Measurements from ENCODE around the gene PYM1.
"Not testable (repeated sequence)": the region's sequence is repeated elsewhere in the genome, so short reads cannot be mapped to it uniquely, and the experiment has no call there.

The PYM1 gene

GRCh38 chr12:55940065-55940732, 12.5 kb upstream of the PYM1 start:
- DNase-seq (ENCODE audit: low read depth, low spot score) = peak; percentile 84

GRCh38 chr12:55938826-55939501, 11.3 kb upstream of the PYM1 start:
- DNase-seq (ENCODE audit: low read depth, low spot score) = no peak

GRCh38 chr12:55937981-55938380, 10.3 kb upstream of the PYM1 start:
- DNase-seq (ENCODE audit: low read depth, low spot score) = no peak

DNA sequence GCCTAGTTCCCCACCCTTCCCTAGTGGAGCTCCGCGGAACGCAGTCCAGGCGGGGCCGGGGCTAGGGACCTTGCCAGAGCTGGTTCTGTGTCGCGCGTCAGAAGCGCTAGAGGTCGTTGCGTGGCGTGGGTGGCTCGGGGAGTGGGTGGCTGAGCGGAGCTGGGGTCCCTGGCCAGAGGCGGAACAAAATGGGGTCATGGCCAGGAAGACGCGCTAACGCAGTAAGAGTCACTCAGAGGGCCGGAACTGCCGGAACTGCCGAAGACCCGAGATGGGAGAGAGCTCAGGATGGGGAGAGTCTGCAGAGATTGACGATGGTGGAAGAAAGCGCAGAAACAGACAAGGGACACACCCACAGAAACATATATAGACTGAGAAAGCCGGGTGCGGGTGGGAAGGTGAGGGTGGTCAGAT, 8.1 kb upstream of the PYM1 start:
- DNase-seq (ENCODE audit: low read depth, low spot score) = no peak

- DNase-seq (ENCODE audit: low read depth, low spot score) = no peak
These were observed 7.1 kb upstream of the PYM1 start for GRCh38 chr12:55934773-55935172.

DNA sequence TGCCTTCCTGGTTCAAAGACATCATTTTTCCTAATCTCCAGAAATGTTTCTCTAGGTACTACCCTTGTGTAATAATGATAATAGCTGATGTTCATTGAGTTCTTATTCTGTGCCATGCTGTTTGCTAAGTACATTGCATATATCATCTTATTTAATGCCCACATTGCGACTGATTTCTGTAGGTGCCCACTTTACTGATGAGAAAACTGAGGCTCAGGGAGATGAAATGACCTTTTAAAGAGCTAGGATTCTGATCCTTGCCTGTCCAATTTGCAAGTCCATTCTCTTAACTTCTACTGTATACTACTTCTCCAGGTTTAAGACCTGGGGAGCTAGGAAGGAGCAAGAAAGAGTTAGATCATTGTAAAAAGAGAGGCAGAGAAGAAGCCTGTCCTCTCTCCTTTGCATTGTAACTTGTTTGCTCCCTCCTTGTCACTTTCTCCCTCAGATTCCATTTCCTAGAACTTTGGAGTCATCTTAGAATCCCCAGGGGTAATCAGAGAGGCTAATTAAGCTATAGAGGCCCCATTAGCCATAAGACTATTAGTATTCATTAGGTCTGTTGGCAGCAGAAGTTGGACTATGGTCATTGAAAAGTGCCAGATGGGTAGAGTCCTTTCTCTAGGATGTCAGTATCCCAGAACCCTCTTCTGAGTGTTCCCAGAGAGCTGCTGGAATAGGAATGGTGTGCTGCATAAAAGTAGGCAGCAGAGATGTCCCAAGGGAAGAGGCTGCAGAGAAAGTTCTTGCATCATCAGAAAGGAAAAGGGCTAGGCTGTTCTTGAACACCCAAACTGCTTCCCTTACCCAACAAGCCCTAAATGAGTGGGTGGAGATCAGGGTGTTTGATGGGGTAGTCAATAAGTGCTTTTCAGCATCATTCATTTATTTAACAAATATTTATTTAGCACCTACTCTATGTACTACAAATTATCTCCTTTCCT, 6.4 kb upstream of the PYM1 start:
- DNase-seq (ENCODE audit: low read depth, low spot score) = no peak

- no peak for DNase-seq (ENCODE audit: low read depth, low spot score)
These were observed 5.6 kb upstream of the PYM1 start for GRCh38 chr12:55933169-55933798.

GRCh38 chr12:55932551-55932910, 4.8 kb upstream of the PYM1 start:
- no peak for DNase-seq (ENCODE audit: low read depth, low spot score)

DNA sequence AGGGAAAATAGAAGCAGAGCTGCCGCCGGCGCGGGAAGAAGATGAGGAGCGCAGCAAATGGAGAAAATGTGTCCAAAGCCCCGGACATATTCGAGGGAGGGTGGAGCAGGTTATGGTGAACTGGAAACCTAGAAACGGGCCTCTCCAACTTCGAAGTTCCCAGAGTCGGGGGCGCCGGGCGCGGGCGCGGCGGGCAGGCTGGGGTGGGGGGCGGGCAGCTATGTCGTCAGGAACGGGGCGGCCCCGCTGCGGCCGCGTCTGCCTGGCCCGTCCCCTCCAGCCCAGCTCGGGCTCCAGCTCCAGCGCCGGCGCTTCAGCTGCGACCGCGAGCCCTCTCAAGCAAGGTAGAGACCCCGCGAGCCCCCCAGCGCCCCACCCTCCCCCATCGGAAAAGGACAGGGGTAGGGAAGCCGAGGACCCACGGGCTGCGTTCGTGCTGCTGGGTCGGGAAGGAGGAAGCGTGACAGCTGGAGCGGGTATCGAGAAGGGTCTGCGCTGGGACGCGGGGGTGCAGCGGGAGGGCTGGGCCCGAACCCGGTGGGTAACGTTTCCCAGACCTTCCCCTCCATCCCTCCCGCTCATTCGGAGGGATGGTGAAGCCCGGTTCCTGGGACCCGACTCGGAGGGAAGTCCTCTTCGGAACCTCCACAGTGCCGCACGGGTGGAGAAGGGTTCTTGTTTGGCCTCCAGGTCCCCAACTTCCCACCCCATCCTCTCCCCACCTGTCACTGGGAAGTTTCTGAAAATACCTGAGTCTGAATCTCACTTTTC, 4.3 kb upstream of the PYM1 start:
- no peak for DNase-seq (ENCODE audit: low read depth, low spot score)

GRCh38 chr12:55931317-55931779, 3.7 kb upstream of the PYM1 start:
- no peak for DNase-seq (ENCODE audit: low read depth, low spot score)

DNA sequence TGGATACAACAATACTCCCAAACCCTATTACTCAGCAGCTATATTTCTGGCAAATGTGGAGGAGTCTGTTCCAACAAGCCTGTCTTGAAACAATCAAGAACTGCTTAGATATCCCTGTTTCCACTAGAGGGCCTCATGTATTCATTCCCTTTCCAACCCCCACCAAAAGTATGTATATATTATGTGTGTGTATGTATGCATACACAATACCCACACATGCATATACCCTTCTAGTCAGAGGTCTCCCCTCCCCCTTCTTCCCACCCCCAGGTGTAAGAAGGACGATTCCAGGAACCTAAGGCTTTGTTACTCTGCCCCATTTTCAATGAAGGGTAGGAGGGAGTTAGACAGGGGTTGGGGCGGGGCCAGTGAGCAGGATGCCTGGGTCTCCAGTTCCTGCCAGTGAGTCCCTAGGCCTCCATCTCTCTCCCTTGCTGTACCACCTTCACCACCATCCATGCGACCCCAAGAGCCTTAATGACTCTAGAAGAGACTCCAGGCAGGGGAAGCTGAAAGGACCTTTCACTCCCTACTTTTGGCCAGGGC, 3.1 kb upstream of the PYM1 start, which contains the start of gene DGKA:
DGKA (plus strand) TSS at position 392 of the 546 bp plus-strand sequence. CDS start 5,342 bp downstream, outside the sequence.
- no peak for DNase-seq (ENCODE audit: low read depth, low spot score)

DNA sequence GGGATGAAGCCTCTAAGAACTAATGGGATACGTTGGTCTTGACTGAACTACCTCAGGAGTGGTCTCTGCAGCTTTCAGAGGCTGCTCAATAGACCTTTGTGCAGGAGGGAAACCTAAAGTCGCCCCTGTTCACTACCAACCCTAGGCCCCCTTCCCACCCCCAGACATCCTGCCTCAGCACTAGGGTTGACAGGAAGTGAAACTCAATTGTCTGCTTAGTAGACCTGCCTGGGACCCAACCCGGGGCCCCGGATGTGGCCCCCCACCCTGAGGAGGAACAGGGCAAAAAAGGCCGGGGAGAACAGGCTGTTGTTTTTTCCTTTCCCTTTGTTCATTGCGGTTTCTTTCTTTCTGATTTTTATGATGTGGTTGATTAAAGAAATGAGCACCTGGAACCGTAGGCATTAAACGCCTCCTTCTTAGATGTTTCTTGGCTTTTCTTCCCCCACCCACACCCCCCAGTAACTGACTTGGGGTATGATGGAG, 1.7 kb upstream of the PYM1 start:
- DNase-seq (ENCODE audit: low read depth, low spot score) = no peak

GRCh38 chr12:55926738-55927587, 731 bp downstream of the PYM1 start:
- peak; percentile 79 for DNase-seq (ENCODE audit: low read depth, low spot score)

GRCh38 chr12:55925870-55926737, 1.6 kb downstream of the PYM1 start:
- DNase-seq (ENCODE audit: low read depth, low spot score) = no peak

GRCh38 chr12:55925371-55925770, 2.3 kb downstream of the PYM1 start:
- no peak for DNase-seq (ENCODE audit: low read depth, low spot score)

- not testable (repeated sequence) for DNase-seq (ENCODE audit: low read depth, low spot score)
These were observed 4.0 kb downstream of the PYM1 start for GRCh38 chr12:55923648-55924047.

- DNase-seq (ENCODE audit: low read depth, low spot score) = no peak
These were observed 5.6 kb downstream of the PYM1 start for GRCh38 chr12:55922126-55922525.

DNA sequence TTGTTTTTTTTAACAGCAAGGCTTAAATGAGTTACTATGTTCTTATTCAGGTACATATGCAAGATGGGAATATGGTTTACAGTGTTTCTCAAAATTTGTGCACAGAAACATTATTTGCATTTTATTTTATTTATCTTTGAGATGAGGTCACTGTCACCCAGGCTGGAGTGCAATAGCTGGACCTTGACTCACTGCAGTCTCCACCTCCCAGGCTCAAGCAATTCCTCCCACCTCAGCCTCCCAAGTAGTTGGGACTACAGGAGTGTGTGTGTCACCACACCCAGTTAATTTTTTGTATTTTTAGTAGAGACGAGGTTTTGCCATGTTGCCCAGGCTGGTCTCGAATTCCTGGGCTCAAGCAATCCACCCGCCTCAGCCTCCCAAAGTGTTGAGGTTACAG, 8.7 kb downstream of the PYM1 start:
- DNase-seq (ENCODE audit: low read depth, low spot score) = not testable (repeated sequence)

DNA sequence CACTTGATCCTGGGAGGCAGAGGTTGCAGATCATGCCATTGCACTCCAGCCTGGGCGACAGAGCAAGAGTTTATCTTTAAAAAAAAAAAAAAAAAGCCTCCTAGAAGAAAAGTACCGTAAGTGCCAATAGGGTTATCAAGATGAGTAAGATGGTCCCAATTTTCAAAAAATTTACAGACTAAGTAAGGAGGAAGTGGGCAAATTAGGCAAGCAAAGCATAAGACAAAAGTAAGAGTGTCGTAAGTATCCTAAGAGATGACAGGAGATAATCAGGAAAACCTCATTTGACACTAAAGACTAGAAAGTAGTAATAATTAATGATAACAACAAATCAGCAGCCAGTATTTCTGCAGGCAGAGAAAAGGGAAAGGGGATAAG, 12.2 kb downstream of the PYM1 start:
- no peak for DNase-seq (ENCODE audit: low read depth, low spot score)
